B cell (primary cell): ENCODE data around the gene CTSA. TPM values are rescaled to one million over a fixed set of nuclear protein-coding genes. Genes with fewer than 3 reads are reported as not detected.

Source experiments
- ATAC-seq: fragments of 200-7000 bp; cut with Tn5 transposase; one replicate; pipeline ENCODE4 v1.10.0; 2021; ENCODE audit warnings: low read depth, mild to moderate bottlenecking, moderate number of reproducible peaks, moderate library complexity
- CTCF ChIA-PET: fragments of 350-600 bp; sonication (Branson Sonifier 250); formaldehyde crosslinking; loops from one replicate; lab custom pipeline; 2021; ENCODE audit warnings: antibody characterized with exemption, inconsistent platforms; lab: Charles Lee
- POLR2A ChIA-PET: fragments of 350-600 bp; sonication (Branson Sonifier 250); formaldehyde crosslinking; loops from one replicate; lab custom pipeline; 2021; ENCODE audit warnings: antibody characterized with exemption; lab: Charles Lee
- DNase-seq: peaks from one replicate; pipeline ENCODE4 v3.0.0; 2013
- H2AFZ ChIP-seq: 2 replicates; pipeline ENCODE4 v1.6.1; 2012; ENCODE audit warnings: mild to moderate bottlenecking, low read depth, low read length; ENCODE audit not compliant: insufficient read depth, poor library complexity, severe bottlenecking
- H3K27ac ChIP-seq, 2 donors: 1 replicate in 1 of 2; 2 replicates in 1 of 2; pipeline ENCODE4 v1.5.1; 2012 to 2013; ENCODE audit warnings: low read length in 2 of 2, mild to moderate bottlenecking in 2 of 2, moderate library complexity in 1 of 2
- H3K27me3 ChIP-seq, 4 experiments: fragments of 200-600 bp in 1 of 4; sonication (generic) in 1 of 4; replicated peaks in 1 of 4; 1 replicate in 2 of 4; 2 replicates in 2 of 4; pipeline versions ENCODE4 v1.6.1 to v1.7.0; 2013 to 2016; ENCODE audit warnings: low read length in 3 of 4, mild to moderate bottlenecking in 2 of 4, mixed read lengths in 1 of 4, moderate library complexity in 1 of 4; ENCODE audit not compliant: insufficient read depth in 4 of 4, control insufficient read depth in 3 of 4; ENCODE audit errors: control extremely low read depth in 1 of 4
- H3K36me3 ChIP-seq, 2 experiments: replicated peaks in 1 of 2; 1 replicate in 1 of 2; 2 replicates in 1 of 2; pipeline versions ENCODE4 v1.6.1 to v1.7.1; 2013; ENCODE audit warnings: low read length in 1 of 2; ENCODE audit not compliant: insufficient read depth in 2 of 2, control insufficient read depth in 1 of 2; ENCODE audit errors: control extremely low read depth in 1 of 2, extremely low read depth in 1 of 2
- H3K4me1 ChIP-seq, 2 donors: fragments of 200-600 bp in 1 of 2; sonication (generic) in 1 of 2; 1 replicate in 1 of 2; 2 replicates in 1 of 2; pipeline versions ENCODE4 v1.5.1 to v1.6.1; 2013 to 2017; ENCODE audit warnings: low read length in 2 of 2; ENCODE audit not compliant: control insufficient read depth in 2 of 2, insufficient read depth in 2 of 2
- H3K4me2 ChIP-seq: replicated peaks from 2 replicates; pipeline ENCODE3; 2012; ENCODE audit warnings: mild to moderate bottlenecking, low read depth, low read length; ENCODE audit not compliant: poor library complexity, severe bottlenecking
- H3K4me3 ChIP-seq, 5 experiments: fragments of 200-600 bp in 1 of 5; sonication (generic) in 1 of 5; 1 replicate in 3 of 5; 2 replicates in 2 of 5; pipeline versions ENCODE4 v1.5.1 to v1.7.0; 2011 to 2016; ENCODE audit warnings: low read length in 4 of 5, mild to moderate bottlenecking in 4 of 5, low read depth in 2 of 5, control low read depth in 1 of 5, moderate library complexity in 1 of 5; ENCODE audit not compliant: insufficient read depth in 1 of 5; ENCODE audit errors: control extremely low read depth in 1 of 5, extremely low read depth in 1 of 5
- H3K79me2 ChIP-seq: fragments of 200-600 bp; sonication (generic); one replicate; pipeline ENCODE4 v1.6.0; 2016; ENCODE audit warnings: low read length; ENCODE audit not compliant: control insufficient read depth, insufficient read depth
- H3K9ac ChIP-seq: fragments of 200-600 bp; sonication (generic); 2 replicates; pipeline ENCODE4 v1.6.1; 2017; ENCODE audit warnings: mild to moderate bottlenecking, low read length, moderate library complexity
- H3K9me3 ChIP-seq, 3 donors: one replicate each; pipeline versions ENCODE4 v1.6.1 to v1.7.1; 2013; ENCODE audit warnings: low read length in 2 of 3; ENCODE audit not compliant: control insufficient read depth in 2 of 3, insufficient read depth in 1 of 3; ENCODE audit errors: control extremely low read depth in 1 of 3
- H4K20me1 ChIP-seq: 2 replicates; pipeline ENCODE4 v1.6.0; 2012; ENCODE audit warnings: mild to moderate bottlenecking, low read length; ENCODE audit not compliant: insufficient read depth, control insufficient read depth, poor library complexity, severe bottlenecking
- H3K27ac Mint-ChIP-seq: one replicate; pipeline ENCODE4 v1.8.0; 2021; ENCODE audit warnings: mixed read lengths
- H3K27me3 Mint-ChIP-seq: one replicate; pipeline ENCODE4 v1.8.0; 2021; ENCODE audit warnings: mixed read lengths
- H3K4me1 Mint-ChIP-seq: one replicate; pipeline ENCODE4 v1.8.0; 2021; ENCODE audit warnings: mixed read lengths
- H3K4me3 Mint-ChIP-seq: one replicate; pipeline ENCODE4 v1.8.0; 2021; ENCODE audit warnings: mixed read lengths
- H3K9me3 Mint-ChIP-seq: one replicate; pipeline ENCODE4 v1.8.0; 2022; ENCODE audit warnings: mixed read lengths; ENCODE audit not compliant: insufficient read depth
- CTCF ChIP-seq: fragments of 200-600 bp; IDR thresholded peaks from one replicate; pipeline ENCODE4 v1.8.0; 2022; ENCODE audit warnings: antibody characterized with exemption, mild to moderate bottlenecking
- EZH2 ChIP-seq: IDR thresholded peaks from 2 replicates; pipeline ENCODE4 v1.6.1; 2012; ENCODE audit warnings: borderline replicate concordance, low read depth, mild to moderate bottlenecking, moderate library complexity, low read length; ENCODE audit not compliant: insufficient read depth, poor library complexity, severe bottlenecking
- WGBS: methylation state at CpG from one replicate; pipeline ENCODE4 v1.1.5; 2013; ENCODE audit warnings: missing lambda C conversion rate; ENCODE audit not compliant: insufficient coverage; 5-methylcytosine and 5-hydroxymethylcytosine counted together
- intact Hi-C: fragments of 100-400 bp; cut with micrococcal nuclease; formaldehyde crosslinking; loops from one replicate; pipeline ENCODE4 v1.10.0; 2022
- polyA plus RNA-seq: library from polyadenylated mRNA; depleted of rRNA; stranded (reverse); fragments of >200 nt; gene quantifications from 2 replicates; pipeline ENCODE4 v1.2.3, GENCODE V29; 2012
- total RNA-seq, 2 donors: library from RNA; stranded (reverse); fragments of 120-200 nt in 1 of 2; gene quantifications; 1 replicate in 1 of 2; 2 replicates in 1 of 2; pipeline versions ENCODE4 v1.2.3 to v1.2.4, GENCODE V29; 2013 to 2022

The CTSA gene
- total and polyA plus RNA-seq, 2 donors (not counting 1 experiment from before 2014, with no cell fraction given) = 100 to 107 TPM

- Histone ChIP-seq H3K9ac (no peak overlapping the region), H3K4me3 (no peak overlapping the region), H3K27ac (no peak overlapping the region), H4K20me1 (no peaks in the 10 kb centered on the region), H3K4me1 (peaks cover 3 to 19% of the 10 kb centered on the region in 2 donors), H3K9me3 (no peaks in the 10 kb centered on the region), H3K4me2 (no peak overlapping the region), H2AFZ (no peak overlapping the region), H3K36me3 (peaks cover 0 to 47% of the 10 kb centered on the region in 2 experiments), H3K79me2 (peaks cover 36% of the 10 kb centered on the region), H3K27me3 (no peaks in the 10 kb centered on the region)
- Mint-ChIP-seq H3K9me3 (no peaks in the 10 kb centered on the region), H3K4me3 (peak overlapping the region; percentile 73), H3K27ac (peak overlapping the region; percentile 65), H3K4me1 (peaks cover 33% of the 10 kb centered on the region), H3K27me3 (no peaks in the 10 kb centered on the region)
- ChIA-PET POLR2A (interaction anchor here (1.1 to 3.6 kb wide), 3 partner anchors 10 to 51 kb away, joined by 3 to 19 read pairs (median 4); partner anchors contain the start of gene PCIF1), CTCF (interaction anchor here (1.5 to 2.5 kb wide), 2 partner anchors 8 to 41 kb away, joined by 4 to 11 read pairs; partner anchors contain the start of gene NEURL2)
- intact Hi-C loops = no loop called here
- peak; percentile 4 for DNase-seq
- no peak for TF ChIP-seq CTCF
- TF ChIP-seq EZH2 = no peak
- no peak for ATAC-seq
- WGBS = 96% methylated on average over 4 of the region's 4 CpGs
Observed at GRCh38 chr20:45882469-45883099, 8.6 kb upstream of the CTSA start.

GRCh38 chr20:45883100-45883469 is 8.1 kb upstream of the CTSA start:
- CTCF ChIA-PET = no interaction called here
- WGBS = 95% methylated on average over 9 of the region's 9 CpGs
- Mint-ChIP-seq H3K9me3 (no peaks in the 10 kb centered on the region), H3K27me3 (no peaks in the 10 kb centered on the region), H3K4me3 (peak overlapping the region; percentile 73), H3K27ac (peak overlapping the region; percentile 65), H3K4me1 (peaks cover 33% of the 10 kb centered on the region)
- Histone ChIP-seq H3K9ac (no peak overlapping the region), H3K27me3 (no peaks in the 10 kb centered on the region), H4K20me1 (no peaks in the 10 kb centered on the region), H3K9me3 (no peaks in the 10 kb centered on the region), H3K36me3 (peaks cover 0 to 42% of the 10 kb centered on the region in 2 experiments), H3K4me2 (no peak overlapping the region), H2AFZ (no peak overlapping the region), H3K4me3 (no peak overlapping the region), H3K79me2 (peaks cover 36% of the 10 kb centered on the region), H3K27ac (no peak overlapping the region), H3K4me1 (peaks cover 3 to 19% of the 10 kb centered on the region in 2 donors)
- intact Hi-C loops = no loop called here
- no peak for TF ChIP-seq CTCF
- TF ChIP-seq EZH2 = no peak
- POLR2A ChIA-PET = interaction anchor here (1.1 to 3.6 kb wide), 2 partner anchors 27 to 51 kb away, joined by 4 to 19 read pairs; partner anchors contain the start of gene PCIF1
- ATAC-seq (no peak), DNase-seq (no peak)
